Hepatocyte (in vitro differentiated cells): ENCODE measurements around the gene NFIX. TPM values are rescaled to one million over a fixed set of nuclear protein-coding genes. Genes with fewer than 3 reads are reported as not detected.

Source experiments
- DNase-seq: peaks from one replicate; pipeline ENCODE4 v3.0.0-alpha.2; 2016; ENCODE audit warnings: low spot score
- H2AFZ ChIP-seq: fragments of 200-600 bp; sonication (generic); 2 replicates; pipeline ENCODE4 v1.6.0; 2016; ENCODE audit warnings: antibody characterized with exemption, mild to moderate bottlenecking
- H3K27ac ChIP-seq: fragments of 200-600 bp; sonication (generic); 2 replicates; pipeline ENCODE4 v1.5.1; 2016; ENCODE audit warnings: mild to moderate bottlenecking
- H3K27me3 ChIP-seq: fragments of 200-600 bp; sonication (generic); 2 replicates; pipeline ENCODE4 v1.6.1; 2016
- H3K36me3 ChIP-seq: fragments of 200-600 bp; sonication (generic); replicated peaks from 2 replicates; pipeline ENCODE4 v1.5.1; 2016; ENCODE audit warnings: low read depth; ENCODE audit not compliant: insufficient read depth
- H3K4me1 ChIP-seq: fragments of 200-600 bp; sonication (generic); 2 replicates; pipeline ENCODE4 v1.5.1; 2016; ENCODE audit warnings: mild to moderate bottlenecking, moderate library complexity; ENCODE audit not compliant: insufficient read depth
- H3K4me2 ChIP-seq: fragments of 200-600 bp; sonication (generic); 2 replicates; pipeline ENCODE4 v1.6.0; 2016
- H3K4me3 ChIP-seq: fragments of 200-600 bp; sonication (generic); 2 replicates; pipeline ENCODE4 v1.5.1; 2016; ENCODE audit warnings: mild to moderate bottlenecking
- H3K79me2 ChIP-seq: fragments of 200-600 bp; sonication (generic); 2 replicates; pipeline ENCODE4 v1.6.0; 2017; ENCODE audit warnings: mild to moderate bottlenecking
- H3K9me2 ChIP-seq: fragments of 200-600 bp; sonication (generic); replicated peaks from 2 replicates; pipeline ENCODE4 v1.6.0; 2017; ENCODE audit warnings: mild to moderate bottlenecking; ENCODE audit not compliant: insufficient read depth
- H3K9me3 ChIP-seq: fragments of 200-600 bp; sonication (generic); 2 replicates; pipeline ENCODE4 v1.5.1; 2016; ENCODE audit warnings: low read depth, mild to moderate bottlenecking
- H4K20me1 ChIP-seq: fragments of 200-600 bp; sonication (generic); 2 replicates; pipeline ENCODE4 v1.6.0; 2016; ENCODE audit warnings: mild to moderate bottlenecking; ENCODE audit not compliant: insufficient read depth, poor library complexity, severe bottlenecking
- CTCF ChIP-seq: fragments of 200-600 bp; sonication (generic); IDR thresholded peaks from 2 replicates; pipeline ENCODE4 v1.5.1; 2016; ENCODE audit warnings: antibody characterized with exemption, mild to moderate bottlenecking; ENCODE audit not compliant: poor library complexity
- EZH2 ChIP-seq: fragments of 200-600 bp; sonication (generic); IDR thresholded peaks from 2 replicates; pipeline ENCODE4 v1.6.1; 2016; ENCODE audit warnings: antibody characterized with exemption, mild to moderate bottlenecking, borderline replicate concordance
- EZH2phosphoT487 ChIP-seq: fragments of 200-600 bp; sonication (generic); IDR thresholded peaks from one replicate; pipeline ENCODE4 v1.6.1; 2018; ENCODE audit warnings: antibody characterized with exemption, mild to moderate bottlenecking, low read depth, moderate library complexity; ENCODE audit not compliant: unreplicated experiment, severe bottlenecking
- WGBS: methylation state at CpG from one replicate; pipeline ENCODE4 v1.1.6; 2016; ENCODE audit warnings: low lambda C conversion rate; ENCODE audit errors: missing lambda C conversion rate; 5-methylcytosine and 5-hydroxymethylcytosine counted together
- polyA plus RNA-seq: library from polyadenylated mRNA; unstranded; fragments of >200 nt; fragmentation: Nextera tagmentation; extraction: Ambion mirVana; gene quantifications from 2 replicates; pipeline ENCODE4 v1.2.1, GENCODE V29; 2016
- total RNA-seq: library from RNA; depleted of rRNA; stranded (reverse); fragments of >200 nt; gene quantifications from 2 replicates; pipeline ENCODE4 v1.2.3, GENCODE V29; 2014

NFIX gene
- total and polyA plus RNA-seq, 2 experiments from 2014 or later = 10.2 to 12.8 TPM

- Histone ChIP-seq H3K36me3 (no peaks in the 10 kb centered on the region), H3K4me2 (peak overlapping the region; percentile 67), H3K4me3 (no peak overlapping the region), H4K20me1 (peaks cover 3% of the 10 kb centered on the region), H3K79me2 (peaks cover 8% of the 10 kb centered on the region), H3K27me3 (peaks cover 7% of the 10 kb centered on the region), H3K4me1 (peaks cover 93% of the 10 kb centered on the region), H2AFZ (no peak overlapping the region), H3K9me2 (no peaks in the 10 kb centered on the region), H3K9me3 (no peaks in the 10 kb centered on the region), H3K27ac (peak overlapping the region; percentile 100)
- peak; percentile 89 for DNase-seq
- TF ChIP-seq CTCF = no peak
- TF ChIP-seq EZH2phosphoT487 = no peak
- TF ChIP-seq EZH2 = no peak
- 10% methylated on average over 22 of the region's 29 CpGs for WGBS
Observed at GRCh38 chr19:13055213-13056051, 60.2 kb downstream of the NFIX start.

- Histone ChIP-seq H4K20me1 (peaks cover under 1% of the 10 kb centered on the region), H3K9me2 (no peaks in the 10 kb centered on the region), H3K79me2 (peaks cover 8% of the 10 kb centered on the region), H3K36me3 (no peaks in the 10 kb centered on the region), H3K4me3 (no peak overlapping the region), H2AFZ (no peak overlapping the region), H3K4me2 (peak overlapping the region; percentile 67), H3K4me1 (peaks cover 95% of the 10 kb centered on the region), H3K9me3 (no peaks in the 10 kb centered on the region), H3K27me3 (peaks cover 8% of the 10 kb centered on the region), H3K27ac (peak overlapping the region; percentile 100)
- no peak for TF ChIP-seq EZH2
- TF ChIP-seq CTCF = no peak
- TF ChIP-seq EZH2phosphoT487 = no peak
- DNase-seq = peak; percentile 85
- 27% methylated on average over 17 of the region's 17 CpGs for WGBS
Observed at GRCh38 chr19:13056052-13056660, 60.9 kb downstream of the NFIX start.

GRCh38 chr19:13057147-13057572, 61.9 kb downstream of the NFIX start:
- no peak overlapping the region for H3K4me3 ChIP-seq
- peaks cover 15% of the 10 kb centered on the region for H3K27me3 ChIP-seq
- WGBS = 32% methylated on average over 15 of the region's 15 CpGs
- H4K20me1 ChIP-seq = no peaks in the 10 kb centered on the region
- H3K4me1 ChIP-seq = peaks cover 91% of the 10 kb centered on the region
- TF ChIP-seq EZH2phosphoT487 (no peak), EZH2 (no peak), CTCF (no peak)
- H3K4me2 ChIP-seq = peak overlapping the region; percentile 67
- no peaks in the 10 kb centered on the region for H3K9me2 ChIP-seq
- DNase-seq = peak; percentile 51
- no peaks in the 10 kb centered on the region for H3K36me3 ChIP-seq
- H3K79me2 ChIP-seq = peaks cover 6% of the 10 kb centered on the region
- no peaks in the 10 kb centered on the region for H3K9me3 ChIP-seq
- no peak overlapping the region for H2AFZ ChIP-seq
- H3K27ac ChIP-seq = peak overlapping the region; percentile 100
